GDM1 (cell line): Measurements from ENCODE around the gene NACC1.
A peak's percentile ranks its signal among the peaks of the same experiment; 100 is the strongest.
"Not testable (repeated sequence)": the region's sequence is repeated elsewhere in the genome, so short reads cannot be mapped to it uniquely, and the experiment has no call there.

Experiments used
- DNase-seq: peaks from one replicate; lab custom pipeline; 2025; lab: John Stamatoyannopoulos, UW

NACC1 gene

DNA sequence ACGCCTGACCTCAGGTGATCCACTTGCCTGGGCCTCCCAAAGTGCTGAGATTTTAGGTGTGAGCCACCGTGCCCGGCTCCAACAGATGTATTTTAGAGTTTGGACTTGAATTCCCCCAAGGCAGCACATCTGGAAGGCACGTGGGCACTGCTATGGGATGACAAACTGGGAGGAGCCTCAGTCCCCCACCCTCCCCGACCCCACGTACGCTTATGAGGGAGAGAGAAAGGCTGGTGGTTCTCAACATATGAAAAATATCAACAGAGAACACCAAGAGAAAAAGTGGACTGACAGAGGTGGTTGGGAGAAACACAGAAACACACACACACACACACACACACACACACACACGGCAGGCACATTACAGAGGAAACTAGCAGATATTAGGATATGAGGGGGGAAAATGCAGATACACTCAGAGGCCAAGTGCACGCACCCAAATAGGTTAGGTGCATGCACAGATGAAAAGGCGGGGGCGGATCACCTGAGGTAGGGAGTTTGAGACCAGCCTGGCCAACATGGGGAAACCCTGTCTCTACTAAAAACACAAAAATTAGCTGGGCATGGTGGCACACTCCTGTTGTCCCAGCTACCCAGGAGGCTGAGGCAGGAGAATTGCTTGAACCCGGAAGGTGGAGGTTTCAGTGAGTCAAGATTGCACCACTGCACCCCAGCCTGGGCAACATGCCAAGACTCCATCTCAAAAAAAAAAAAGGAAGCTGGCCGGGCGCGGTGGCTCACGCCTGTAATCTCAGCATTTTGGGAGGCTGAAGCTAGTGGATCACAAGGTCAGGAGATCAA, 28.9 kb downstream of the NACC1 start:
- no peak for DNase-seq

DNA sequence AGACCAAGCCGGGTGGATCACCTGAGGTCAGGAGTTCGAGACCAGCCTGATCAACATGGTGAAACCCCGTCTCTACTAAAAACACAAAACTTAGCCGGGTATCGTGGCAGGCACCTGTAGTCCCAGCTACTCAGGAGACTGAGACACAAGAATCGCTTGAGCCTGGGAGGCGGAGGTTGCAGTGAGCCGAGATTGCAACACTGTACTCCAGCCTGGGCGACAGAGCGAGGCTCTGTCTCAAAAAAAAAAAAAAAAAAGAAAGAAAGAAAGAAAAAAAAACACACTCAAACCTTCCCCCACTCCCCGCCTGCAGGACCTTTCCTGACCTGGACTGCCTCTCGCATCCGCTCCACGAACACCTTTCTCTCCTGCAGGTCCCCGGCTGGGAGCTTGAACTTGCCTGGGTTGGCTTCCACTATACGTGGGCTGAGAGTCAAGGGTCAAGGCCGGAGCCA, 31.1 kb downstream of the NACC1 start:
- DNase-seq = not testable (repeated sequence)

DNA sequence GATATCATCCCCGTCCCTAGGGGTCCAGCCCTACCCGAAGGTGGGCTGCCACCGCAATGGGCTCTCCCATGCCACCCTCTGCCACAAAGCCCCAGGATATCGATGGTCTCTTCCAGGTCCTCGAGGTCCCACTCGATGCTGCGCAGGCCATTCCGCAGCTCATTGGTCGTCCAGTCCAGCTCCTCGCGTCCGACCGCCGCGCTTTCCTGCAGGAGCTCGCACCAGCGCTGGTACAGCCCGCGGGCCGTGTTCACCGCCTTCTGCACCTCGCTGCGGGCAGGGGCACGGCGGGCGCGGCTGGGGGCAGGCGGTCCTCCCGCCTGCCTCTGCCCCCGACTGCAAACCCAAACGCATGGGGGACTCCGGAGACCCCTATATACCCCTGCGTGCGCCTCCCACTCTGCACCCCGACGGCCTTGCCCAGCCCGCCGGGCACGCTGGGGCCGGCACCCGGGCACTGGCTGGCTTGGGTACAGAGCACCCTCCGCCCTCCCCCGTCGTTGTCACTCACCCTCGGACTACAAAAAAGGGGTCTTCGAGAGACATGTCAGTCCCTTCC, 31.6 kb downstream of the NACC1 start:
- DNase-seq = peak; percentile 22

DNA sequence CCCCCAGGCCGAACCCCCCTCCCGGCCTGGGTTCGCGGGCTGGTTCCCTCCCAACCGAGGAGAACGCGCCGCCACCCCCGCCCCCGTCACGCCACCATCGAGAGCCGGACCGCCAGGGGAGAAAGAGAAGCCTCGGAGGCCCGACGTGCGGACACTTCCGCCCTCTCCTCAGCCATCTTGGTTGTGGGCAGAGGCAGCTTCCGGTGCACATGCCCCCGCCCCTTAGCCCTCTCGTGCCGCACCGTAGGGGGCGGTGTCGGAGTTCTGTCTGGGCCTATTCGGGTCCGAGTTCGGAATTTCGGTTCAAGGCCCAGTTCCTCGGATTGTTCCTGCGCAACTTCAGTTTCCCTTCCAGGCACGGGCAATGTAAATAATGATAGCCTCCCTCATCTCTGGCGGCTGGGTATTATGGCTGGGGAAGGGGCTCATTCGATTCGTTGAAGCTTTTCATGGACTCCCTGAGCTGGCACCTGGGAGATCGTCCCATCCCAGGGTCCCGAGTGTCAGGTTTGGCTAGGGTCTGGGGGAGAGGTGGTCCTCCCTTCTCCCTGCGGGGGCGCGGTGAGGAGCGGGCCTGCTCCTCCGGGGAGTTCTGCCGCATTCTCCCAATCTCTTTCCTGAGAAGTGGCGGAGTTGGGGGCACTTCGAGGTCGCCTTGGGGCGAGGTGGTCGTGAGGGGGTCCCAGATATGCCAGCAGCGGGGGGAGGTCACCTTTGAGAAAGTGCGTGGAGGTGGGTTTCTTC, 32.3 kb downstream of the NACC1 start, which contains the start of the genes IER2 and STX10:
IER2 (plus strand) TSS at position 225 of the 744 bp plus-strand sequence. CDS start 2,776 bp downstream, outside the sequence.
STX10 (minus strand) TSS at position 189 of the 744 bp plus-strand sequence. CDS start 202 bp downstream, outside the sequence.
- peak; percentile 88 for DNase-seq

DNA sequence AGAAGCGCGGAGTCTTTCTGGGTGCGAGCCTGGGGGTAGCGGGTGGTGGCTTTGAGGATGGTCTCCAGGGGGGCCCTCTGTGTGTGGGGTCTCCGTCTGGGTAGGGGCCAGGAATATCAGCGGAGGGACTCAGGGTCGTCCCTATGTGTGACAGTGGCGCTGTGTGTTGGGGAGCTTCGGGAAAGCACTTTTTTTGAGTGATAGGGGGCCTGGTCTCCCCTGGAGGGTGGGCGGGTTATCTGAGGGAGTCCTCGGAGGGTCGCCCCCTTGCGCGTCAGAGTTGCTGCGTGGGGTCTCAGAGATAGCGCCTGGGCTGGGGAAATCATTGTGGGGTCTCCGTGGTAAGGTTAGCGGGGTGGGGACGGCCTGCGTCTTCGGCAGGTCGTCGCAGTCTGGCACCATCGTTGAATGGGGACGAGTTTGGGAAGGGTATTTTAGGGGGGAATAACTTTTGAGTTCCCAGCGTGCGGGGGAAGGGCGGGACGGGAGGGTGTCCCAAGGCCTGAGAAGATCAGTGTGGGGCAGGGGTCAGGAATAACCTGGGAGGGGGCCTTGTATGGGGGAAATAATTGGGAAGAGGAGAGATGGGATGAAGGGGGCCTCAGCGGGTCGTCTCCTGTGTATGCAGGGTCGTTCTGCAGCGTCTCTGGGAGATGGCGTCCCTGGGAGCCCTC, 33.0 kb downstream of the NACC1 start:
- no peak for DNase-seq

DNA sequence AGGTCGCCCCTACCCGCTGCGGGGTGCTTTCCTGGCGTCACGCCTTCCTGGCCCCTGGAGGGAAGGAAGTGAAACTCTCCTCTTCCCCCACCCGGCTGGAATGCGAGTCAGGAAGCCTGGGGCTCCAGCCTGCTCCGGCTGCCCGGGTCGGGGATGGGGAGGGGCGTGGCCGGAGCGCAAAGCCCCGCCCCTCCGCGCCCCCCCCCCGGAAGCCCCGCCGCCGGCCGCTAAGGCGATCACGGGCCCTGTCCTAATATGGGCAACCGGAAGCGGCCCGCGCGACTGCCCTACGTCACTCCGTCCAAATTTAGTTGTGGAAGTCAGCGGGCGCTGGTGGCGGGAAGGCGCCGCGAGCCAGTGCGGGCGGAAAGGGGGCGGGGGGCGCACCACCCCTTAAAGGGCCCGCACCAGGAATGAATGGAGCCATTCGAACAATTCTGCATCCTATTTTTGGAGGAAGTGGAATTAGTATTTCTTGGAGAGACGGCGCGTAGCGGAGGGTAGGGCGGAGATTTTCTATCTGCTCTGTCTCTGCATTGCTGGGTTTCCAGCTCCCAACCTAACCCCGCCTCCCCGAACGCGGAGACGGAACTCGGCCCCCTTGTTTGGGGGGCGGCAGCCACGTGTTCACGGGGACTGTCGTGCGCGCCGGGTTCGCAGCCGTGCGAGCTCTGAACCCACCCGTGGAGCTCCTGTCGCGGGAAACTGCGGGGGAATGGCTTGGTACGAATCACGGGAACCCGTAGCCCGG, 33.7 kb downstream of the NACC1 start:
- DNase-seq = peak; percentile 96

DNA sequence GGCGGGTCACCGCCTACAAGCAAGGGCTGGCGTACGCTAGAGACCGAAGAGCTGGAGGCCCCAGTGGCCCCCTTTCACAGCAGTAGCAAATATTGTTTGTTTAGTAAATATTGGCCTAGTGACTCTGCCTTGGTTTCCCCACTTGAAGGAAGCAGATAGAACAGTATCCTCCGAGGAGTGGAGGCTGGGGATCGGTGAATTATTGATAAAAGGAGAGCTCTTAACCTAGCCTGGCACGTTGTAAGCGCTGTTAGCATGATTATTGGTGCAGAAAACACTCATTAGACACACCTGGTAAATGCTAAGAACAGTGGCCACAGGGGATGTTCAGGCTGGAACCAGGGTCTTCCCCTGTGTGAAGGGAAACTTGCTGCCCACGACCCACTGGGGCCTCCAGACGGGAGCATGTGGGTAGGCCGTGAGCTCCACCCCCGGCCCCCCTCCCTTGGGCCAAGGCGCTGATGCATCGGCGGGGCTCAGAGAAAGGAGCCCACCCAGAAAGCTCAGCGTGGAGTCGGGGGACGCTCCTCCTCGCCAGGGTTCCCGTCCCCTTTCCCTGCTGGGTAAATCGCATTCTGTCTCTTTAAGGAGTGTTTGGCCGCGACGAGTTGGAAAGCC, 34.4 kb downstream of the NACC1 start:
- no peak for DNase-seq

DNA sequence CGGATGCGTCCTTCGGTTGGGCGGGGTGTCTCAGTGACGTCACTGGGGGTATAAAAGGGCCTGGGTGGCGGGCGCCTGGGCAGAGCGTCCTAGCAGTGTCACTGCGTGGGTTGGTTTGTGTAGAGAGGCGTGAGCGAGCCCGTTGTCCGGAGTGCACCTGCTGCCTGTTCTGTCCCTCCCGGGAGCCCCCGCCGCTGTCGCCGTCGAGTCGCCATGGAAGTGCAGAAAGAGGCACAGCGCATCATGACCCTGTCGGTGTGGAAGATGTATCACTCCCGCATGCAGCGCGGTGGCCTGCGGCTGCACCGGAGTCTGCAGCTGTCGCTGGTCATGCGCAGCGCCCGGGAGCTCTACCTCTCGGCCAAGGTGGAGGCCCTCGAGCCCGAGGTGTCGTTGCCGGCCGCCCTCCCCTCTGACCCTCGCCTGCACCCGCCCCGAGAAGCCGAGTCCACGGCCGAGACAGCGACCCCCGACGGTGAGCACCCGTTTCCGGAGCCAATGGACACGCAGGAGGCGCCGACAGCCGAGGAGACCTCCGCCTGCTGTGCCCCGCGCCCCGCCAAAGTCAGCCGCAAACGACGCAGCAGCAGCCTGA, 35.0 kb downstream of the NACC1 start:
- DNase-seq = peak; percentile 89

DNA sequence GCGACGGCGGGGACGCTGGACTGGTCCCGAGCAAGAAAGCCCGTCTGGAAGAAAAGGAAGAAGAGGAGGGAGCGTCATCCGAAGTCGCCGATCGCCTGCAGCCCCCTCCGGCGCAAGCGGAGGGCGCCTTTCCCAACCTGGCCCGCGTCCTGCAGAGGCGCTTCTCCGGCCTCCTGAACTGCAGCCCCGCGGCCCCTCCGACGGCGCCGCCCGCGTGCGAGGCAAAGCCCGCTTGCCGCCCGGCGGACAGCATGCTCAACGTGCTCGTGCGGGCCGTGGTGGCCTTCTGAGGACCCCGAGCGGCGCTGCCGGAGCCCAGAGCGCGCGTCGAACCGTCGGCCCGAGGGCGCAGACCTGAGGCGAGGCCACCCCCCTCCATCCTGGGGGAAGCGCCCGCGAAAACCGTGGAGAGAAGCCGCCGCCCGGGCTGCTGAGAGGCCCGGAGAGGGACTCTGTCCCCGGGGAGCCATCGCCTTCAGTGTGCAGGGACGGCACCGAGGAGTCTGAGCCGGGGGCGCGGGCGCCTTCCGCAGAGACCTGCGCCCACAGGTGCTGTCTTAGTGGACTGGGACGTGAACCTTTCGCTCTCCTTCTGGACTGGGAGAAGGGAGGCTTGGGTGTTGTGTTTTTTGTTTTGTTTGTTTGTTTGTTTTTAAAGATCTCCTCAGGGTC, 35.6 kb downstream of the NACC1 start:
- no peak for DNase-seq

DNA sequence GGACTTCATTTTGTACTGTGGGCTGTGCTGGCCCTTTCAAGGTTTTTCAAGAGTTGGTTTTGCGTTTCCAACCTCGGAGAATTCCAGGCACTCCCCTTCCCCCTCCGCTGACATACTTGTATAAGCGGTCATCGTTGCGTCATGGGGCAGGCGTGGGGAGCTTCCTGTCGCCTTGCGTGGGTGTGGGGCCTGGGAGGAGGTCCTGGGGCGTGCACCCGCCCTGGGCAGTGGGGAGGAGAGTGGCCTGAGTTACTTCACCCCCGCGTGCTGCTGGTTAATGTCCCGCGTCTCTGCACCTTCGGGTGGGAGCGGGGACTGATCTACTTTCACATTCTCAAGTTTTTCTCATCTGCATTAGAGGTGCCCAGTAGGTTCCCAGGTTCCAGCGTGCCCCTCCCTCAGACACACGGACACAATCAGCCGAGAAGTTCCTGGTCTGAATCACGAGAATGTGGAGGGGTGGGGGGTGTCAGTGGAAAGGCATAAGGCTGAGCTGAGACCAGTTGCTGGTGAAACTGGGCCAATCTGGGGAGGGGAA, 36.2 kb downstream of the NACC1 start:
- DNase-seq = peak; percentile 27

DNA sequence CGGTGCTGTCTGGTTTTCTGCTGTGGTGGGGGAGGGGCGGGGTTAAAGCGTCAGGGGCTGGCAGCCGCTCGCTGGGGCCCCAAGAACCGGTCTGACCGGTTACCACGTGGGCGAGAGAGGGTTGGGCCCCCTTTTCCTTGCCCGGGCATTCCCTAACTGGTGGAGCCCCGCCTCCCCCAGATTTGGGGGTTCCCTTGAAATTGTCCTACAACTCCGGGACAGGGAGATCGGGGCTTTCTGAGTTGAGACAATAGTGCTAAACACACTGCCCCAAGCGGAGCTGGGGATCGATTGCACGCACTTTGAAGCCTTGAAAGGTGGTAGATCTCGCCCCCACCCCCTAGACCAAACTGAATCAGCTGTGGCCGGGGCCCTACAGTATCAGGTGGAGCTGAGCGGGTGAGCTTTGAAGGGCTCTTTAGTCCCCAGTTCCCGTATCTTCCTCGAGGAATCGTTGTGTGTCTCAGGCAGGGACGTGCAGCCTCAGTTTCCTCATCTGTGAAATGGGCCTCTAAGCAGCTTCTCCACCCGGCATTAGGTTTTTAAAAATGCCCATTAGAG, 36.9 kb downstream of the NACC1 start:
- peak; percentile 15 for DNase-seq

DNA sequence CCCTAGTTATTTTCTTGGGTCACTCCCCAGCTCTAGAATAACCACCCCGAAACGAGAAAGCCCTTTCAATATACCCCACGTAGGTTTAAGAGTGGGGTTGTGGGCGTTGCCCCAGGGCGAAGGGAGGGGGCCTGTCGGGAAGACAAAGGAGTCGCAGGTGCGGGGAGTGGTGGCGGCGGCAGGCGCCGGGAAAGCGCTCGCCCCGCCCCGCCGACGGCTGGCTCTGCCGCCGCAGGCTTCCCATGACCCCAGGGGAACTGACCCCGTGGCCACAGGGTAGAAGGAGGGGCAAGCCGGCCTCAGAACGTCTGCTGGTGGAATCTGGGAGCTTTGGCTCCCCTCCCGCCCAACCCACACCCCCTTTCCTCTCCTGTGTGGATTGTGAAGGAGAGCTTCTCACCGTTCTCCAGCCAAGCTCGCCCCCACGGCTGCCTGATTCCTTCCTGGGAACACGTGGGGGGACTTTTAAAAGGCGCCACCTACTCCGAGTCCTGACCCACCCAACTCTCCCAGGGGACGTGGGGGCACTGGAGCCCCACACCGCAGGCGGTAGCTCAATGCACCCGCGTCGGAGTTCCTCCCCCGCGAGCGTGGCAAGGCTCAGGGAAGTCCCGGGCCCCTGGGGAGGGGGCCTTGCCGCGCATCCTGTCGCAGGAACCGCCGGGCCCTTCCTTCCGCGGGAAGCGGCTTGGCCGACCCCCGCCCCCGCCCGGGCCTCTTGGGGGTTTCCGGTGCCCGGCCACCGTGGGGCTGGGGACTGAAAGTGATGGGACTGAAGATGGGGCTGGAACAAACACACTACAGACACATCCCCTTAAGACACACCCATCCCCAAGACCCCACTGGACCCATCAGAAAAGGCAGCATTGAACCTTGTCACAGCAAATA, 37.7 kb downstream of the NACC1 start:
- DNase-seq = peak; percentile 90

DNA sequence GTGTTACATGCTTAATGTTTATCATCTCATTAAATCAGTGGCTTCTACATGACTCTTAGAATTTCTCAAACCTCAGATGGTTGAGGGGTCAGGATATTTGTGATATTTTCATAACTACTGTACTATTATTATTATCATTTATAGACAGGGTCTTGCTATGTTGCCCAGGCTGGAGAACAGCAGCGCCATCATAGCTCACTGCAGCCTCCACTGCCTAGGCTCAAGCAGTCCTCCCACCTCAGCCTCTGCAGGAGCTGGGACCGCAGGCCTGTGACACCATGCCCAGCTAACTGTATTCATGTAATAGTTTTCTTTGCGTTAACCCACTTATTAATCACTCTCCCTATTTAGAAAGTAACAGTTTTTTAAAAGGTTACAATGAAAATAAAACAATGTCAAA, 41.6 kb downstream of the NACC1 start:
- DNase-seq = no peak

DNA sequence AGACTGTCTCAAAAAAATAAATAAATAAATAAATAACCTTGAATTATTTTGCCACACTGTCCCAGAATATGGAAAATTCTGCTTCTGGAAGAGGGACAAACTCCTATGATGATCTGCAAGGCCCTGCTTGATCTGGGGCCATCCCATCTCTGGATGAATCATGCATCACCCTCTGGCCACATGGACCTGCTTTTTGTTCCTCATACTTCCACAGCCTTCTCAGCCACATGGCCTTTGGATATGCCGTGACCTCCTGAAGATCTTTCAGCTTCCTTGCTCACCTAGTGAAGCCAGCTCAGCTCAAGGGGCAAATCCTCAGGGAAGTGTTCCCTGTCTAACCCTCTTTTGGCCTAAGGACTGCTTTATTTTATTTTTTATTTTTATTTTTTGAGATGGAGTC, 42.5 kb downstream of the NACC1 start:
- no peak for DNase-seq

DNA sequence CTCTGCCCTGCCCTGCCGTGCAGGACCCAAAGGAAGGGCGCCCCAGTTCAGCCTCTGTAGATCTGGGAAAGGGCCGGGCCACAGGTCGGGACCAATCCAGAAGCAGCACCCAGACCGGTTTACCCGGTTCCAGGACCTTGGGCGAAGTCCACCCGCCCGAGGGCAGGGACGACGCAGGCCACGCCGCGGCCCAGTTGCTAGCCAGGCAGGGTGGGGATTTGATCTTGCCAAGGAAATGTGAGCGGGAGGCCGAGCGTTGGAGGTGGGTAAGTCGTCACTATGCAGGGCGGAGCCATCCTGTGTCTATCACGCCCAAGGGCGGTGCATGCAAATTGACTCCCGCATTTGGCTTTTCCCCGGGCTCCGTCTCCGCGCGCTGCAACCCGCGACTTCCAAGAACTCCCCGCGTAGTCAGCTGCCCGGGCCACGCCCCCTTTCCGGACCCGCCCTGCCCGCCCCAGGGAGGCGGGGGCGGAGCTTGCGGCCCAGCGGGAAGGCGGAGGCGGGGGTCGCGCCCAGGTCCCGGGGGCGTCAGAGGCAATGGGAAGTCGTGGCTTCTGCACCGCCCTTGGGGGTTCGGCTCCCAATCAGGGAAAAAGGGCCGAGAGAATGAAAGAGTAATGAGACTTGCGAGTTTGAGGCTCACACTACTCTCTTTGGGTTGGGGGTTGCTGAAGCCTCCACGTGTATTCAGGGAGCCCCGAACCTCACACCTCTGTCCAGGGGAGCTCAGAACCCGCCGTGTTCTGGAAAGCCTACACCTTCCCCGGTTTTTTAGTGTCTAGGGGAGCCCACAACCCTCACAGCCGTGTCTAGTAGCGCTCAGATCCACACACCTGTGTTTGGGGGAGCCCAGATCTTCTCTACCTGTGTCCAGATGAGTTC, 44.9 kb downstream of the NACC1 start:
- DNase-seq = peak; percentile 96

DNA sequence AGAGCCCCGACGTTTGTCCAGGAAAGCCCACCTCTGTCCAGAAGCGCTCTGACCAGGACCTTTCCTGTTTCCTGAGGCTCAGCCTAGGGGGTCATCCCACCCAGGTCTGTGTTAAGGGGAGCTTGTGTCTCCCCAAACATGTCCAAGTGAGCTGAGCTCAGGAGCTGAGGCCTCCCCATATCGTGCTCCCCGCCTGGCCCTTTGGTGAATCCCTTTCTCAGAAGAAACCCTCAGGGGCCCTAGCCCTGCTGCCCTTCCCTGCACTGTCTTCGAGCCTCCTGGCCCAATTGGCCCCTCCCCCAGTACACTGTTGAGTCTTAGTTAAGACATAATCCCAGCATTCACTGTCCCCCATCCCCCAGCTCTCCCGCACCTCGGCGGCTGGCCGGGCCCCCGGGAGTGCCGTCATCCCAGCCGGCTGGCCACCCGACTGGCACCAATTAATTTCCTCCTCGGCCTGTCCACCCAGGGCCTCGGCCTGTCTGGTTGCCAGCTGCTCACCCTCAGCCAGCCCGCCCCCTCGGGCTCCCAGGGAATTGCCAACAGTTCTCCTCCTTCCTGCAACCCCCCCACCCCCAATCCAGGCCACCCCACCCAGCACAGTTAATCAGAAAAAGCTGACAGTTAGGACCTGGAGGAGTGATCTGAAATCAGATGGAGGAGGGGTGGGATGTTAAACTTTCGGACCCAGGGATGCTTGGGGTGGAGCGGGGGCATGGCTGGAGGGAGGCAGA, 45.7 kb downstream of the NACC1 start:
- peak; percentile 47 for DNase-seq
